NCI-H82 treated with DMSO at 0.1 percent for 48 hours (cell line): ENCODE data around the gene OAF.
"Not testable (repeated sequence)": the region's sequence is repeated elsewhere in the genome, so short reads cannot be mapped to it uniquely, and the experiment has no call there.

Source experiments
- DNase-seq: peaks from one replicate; lab custom pipeline; 2025; ENCODE audit not compliant: unreplicated experiment; lab: John Stamatoyannopoulos, UW

Gene OAF

DNA sequence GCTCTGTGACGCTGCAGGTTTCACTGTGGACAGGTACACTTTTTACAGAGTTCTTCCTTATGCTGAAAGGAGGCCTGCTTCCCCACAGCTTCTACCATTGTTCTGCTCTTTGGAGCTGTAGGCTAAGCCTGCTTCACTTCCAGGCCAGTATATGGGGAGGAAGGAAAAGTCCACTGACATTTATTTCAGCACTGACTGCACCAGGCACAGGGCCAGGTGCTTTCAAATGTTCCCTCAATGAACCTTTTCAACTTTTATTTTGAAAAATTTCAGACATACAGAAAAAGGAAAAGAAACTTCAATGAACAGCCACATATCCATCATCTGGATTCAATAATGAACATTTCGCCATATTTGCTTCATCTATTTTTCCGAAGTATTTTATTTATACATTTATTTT, 51.1 kb downstream of the OAF start:
- DNase-seq = no peak

DNA sequence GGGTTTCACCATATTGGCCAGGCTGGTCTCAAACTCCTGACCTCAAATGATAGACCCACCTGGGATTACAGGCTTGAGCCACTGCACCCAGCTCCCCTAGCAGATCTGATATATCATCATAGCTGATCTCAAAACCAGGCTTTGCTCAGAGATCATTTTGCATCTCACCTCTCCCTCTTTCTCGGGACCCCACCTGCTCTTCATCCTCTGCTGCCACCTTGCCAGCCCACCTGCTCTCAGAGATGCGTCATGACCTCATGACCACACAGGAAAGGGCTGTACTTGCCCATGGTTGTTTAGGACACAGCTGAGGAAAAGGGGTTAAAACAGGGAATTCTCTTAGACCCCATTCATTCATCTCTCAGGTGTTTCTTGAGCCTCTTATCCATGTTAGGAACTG, 56.5 kb downstream of the OAF start:
- DNase-seq = no peak

DNA sequence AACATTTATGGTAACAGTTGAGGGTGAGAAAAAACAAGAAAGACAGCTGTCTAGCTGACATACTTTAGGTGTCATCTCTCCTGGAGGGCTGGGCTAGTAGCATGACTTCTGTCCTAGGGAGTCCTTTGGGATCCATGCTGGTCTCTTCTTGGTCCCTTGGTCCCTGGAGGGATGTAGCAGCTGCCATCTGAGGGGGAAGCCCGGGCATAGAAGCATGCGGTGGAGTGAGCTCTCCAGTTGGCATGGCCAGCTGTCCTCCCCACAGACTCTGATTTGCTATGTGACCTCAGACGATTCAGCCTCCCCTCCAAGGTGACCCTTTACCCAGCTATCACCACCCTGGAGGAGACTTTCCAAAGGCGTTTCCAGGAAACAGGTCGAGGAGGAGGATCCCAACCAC, 57.9 kb downstream of the OAF start:
- no peak for DNase-seq

DNA sequence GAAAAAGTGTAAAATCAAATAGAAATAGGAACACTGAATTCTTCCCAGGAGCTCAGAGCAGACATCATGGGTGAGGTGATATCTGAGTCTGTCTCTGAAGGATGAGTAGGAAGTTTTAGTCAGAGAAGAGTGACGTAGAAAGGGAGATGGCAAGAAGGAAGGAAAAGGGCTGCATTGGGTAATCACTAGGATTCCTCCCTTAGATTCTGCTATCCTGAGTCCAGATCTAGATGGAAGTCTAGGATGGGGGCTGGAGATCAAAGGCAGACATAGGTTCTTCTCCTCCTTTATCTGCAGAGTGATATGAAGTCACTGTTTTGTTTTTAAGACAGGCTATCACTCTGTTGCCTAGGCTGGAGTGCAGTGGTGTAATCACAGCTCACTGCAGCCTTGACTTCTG, 59.6 kb downstream of the OAF start:
- no peak for DNase-seq

DNA sequence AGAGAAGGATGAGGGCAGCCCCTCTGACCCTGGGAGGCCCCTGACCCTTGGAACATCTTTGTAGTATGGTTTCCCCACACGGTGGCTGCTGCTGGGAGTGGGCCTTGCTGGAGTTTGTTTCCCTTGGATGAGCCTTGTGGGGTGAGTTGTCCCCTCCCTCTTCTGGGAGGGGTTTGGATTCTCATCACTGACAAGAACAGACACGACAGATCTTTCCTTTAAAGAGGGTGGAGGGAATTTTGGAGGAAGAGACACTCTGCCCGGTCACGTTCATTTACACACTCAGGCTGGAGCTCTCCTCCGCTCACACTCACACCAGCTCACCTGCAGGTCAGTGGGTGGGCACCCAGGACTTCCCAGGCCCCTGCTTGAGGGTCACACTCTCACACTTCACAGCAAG, 60.8 kb downstream of the OAF start:
- DNase-seq = no peak

DNA sequence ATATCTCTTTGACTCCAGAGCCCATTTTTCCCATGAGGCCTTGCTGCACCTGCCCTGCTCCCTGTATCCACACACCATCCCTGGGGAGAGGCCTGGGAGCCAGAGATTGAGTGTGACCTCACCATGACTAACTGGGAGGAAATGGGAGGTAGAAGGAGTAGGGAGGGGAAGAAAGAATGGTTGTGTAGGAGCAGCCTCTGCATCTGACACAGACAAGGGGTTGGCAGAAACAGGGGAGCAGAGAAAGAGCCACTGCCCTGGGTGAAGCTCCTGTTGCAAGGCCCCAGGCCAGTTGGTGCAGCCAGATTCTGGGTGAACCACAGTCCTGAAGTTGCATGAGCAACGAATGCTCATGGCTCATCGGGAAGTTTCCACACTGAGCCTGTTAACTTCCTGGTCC, 61.5 kb downstream of the OAF start:
- DNase-seq = no peak

DNA sequence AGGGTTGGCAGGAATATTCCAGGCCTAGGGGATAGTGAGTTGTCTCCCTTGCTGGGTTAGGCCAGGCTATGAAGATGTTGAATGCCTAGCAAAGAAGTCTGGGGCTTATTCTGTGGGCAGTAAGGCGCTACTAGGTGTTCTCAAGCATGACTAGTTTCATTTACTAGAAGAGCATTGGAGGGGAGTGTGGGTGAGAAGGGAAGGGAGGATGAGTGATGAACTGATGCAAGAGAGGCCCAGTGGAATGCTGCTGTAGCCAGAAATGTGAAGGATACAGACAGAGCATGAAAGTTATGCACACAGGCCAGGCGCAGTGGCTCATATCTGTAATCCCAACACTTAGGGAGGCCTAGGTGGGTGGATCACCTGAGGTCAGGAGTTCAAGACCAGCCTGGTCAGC, 62.6 kb downstream of the OAF start:
- no peak for DNase-seq

DNA sequence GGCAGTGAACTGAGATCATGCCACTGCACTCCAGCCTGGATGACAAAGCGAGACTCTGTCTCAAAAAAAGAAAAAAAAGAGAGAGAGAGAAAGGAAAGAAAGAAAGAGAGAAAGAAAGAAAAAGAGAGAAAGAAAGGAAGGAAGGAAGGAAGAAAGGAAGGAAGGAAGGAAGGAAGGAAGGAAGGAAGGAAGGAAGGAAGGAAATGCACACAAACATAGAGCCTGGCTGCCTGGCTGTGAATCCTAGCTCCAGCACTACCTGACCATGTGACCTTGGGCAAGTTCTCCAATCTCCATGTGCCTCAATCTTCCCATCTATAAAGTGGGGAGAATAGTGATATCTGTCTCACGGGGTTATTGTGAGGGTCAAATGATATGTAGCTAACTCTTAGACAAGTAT, 63.1 kb downstream of the OAF start:
- DNase-seq = not testable (repeated sequence)

DNA sequence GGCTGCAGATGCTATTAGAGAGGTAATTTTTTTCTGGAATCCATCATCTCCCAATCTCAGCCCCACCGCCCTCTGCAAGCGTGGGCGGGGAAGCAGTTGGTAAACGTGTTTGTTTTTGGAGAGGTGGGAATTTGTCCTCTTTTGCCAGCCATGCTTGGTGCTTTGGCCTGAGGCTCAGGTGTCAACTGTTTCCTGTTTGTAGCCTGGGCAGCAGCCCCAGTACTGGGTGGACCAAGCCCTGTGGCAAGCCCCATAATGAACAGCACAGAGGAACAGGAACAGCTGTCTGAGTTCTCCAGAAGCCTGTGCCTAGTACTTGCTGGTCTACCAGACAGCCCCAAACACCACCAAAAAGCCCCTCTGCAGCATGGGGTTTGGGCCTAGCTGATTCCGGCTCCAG, 68.7 kb downstream of the OAF start:
- no peak for DNase-seq
